Caco-2 (cell line): ENCODE measurements around the gene EFCAB12. TPM values are rescaled to one million over a fixed set of nuclear protein-coding genes. Genes with fewer than 3 reads are reported as not detected.
"Not testable (repeated sequence)": the region's sequence is repeated elsewhere in the genome, so short reads cannot be mapped to it uniquely, and the experiment has no call there.

Experiments used
- BruUV-seq: library from RNA; stranded (reverse); fragments of 400-500 nt; replicated peaks from 2 replicates; lab custom pipeline; 2021; lab: Mats Ljungman, UMichigan
- CTCF ChIA-PET: fragments of 300-600 bp; sonication (Branson Sonifier 250); formaldehyde crosslinking; loops from one replicate; lab custom pipeline; 2022; ENCODE audit warnings: antibody characterized with exemption; lab: Charles Lee
- POLR2A ChIA-PET: fragments of 300-600 bp; sonication (Branson Sonifier 250); formaldehyde crosslinking; loops from one replicate; lab custom pipeline; 2022; ENCODE audit warnings: antibody characterized with exemption; lab: Charles Lee
- DNase-seq, 2 experiments: peaks; one replicate each; pipeline versions ENCODE4 v3.0.0 to v3.0.0-alpha.2; 2020 to 2022
- H3K27me3 ChIP-seq: replicated peaks from 2 replicates; pipeline ENCODE4 v1.6.0; 2011; ENCODE audit warnings: low read length; ENCODE audit not compliant: control insufficient read depth, insufficient read depth
- H3K36me3 ChIP-seq: 2 replicates; pipeline ENCODE4 v1.5.1; 2011; ENCODE audit warnings: low read length; ENCODE audit not compliant: control insufficient read depth, insufficient read depth
- H3K4me1 ChIP-seq: fragments of 250-450 bp; sonication (Bioruptor Pico); 2 replicates; pipeline ENCODE4 v1.5.1; 2020; ENCODE audit warnings: mild to moderate bottlenecking
- H3K4me3 ChIP-seq: 2 replicates; pipeline ENCODE4 v1.5.1; 2011; ENCODE audit warnings: low read depth, mild to moderate bottlenecking, control low read depth, low read length
- H3K9me3 ChIP-seq: fragments of 250-450 bp; sonication (Bioruptor Pico); 2 replicates; pipeline ENCODE4 v1.5.1; 2020; ENCODE audit warnings: mild to moderate bottlenecking, moderate library complexity
- H3K27ac Mint-ChIP-seq: one replicate; pipeline ENCODE4 v1.8.0; 2022; ENCODE audit warnings: mixed read lengths; ENCODE audit not compliant: unreplicated experiment
- H3K27me3 Mint-ChIP-seq: one replicate; pipeline ENCODE4 v1.8.0; 2022; ENCODE audit warnings: mixed read lengths; ENCODE audit not compliant: insufficient read depth, unreplicated experiment
- H3K36me3 Mint-ChIP-seq: one replicate; pipeline ENCODE4 v1.8.0; 2022; ENCODE audit warnings: mild to moderate bottlenecking, mixed read lengths; ENCODE audit not compliant: insufficient read depth, unreplicated experiment
- H3K4me1 Mint-ChIP-seq: one replicate; pipeline ENCODE4 v1.8.0; 2022; ENCODE audit warnings: low read depth, mixed read lengths; ENCODE audit not compliant: unreplicated experiment
- H3K4me3 Mint-ChIP-seq: one replicate; pipeline ENCODE4 v1.8.0; 2022; ENCODE audit warnings: mild to moderate bottlenecking, moderate library complexity, mixed read lengths; ENCODE audit not compliant: unreplicated experiment
- H3K9me3 Mint-ChIP-seq: one replicate; pipeline ENCODE4 v1.8.0; 2022; ENCODE audit warnings: mixed read lengths; ENCODE audit not compliant: unreplicated experiment
- intact Hi-C: fragments of 100-400 bp; cut with micrococcal nuclease; formaldehyde crosslinking; loops from one replicate; pipeline ENCODE4 v1.10.0; 2022; ENCODE audit not compliant: unreplicated experiment
- total RNA-seq: library from RNA; stranded (reverse); gene quantifications from 2 replicates; pipeline ENCODE4 v1.2.3, GENCODE V29; 2022
- TF ChIP-seq, protein P1 (sequence below), 2 experiments: fragments of 200-600 bp in 1 of 2; IDR thresholded peaks; 1 replicate in 1 of 2; 2 replicates in 1 of 2; pipeline versions ENCODE4 v1.5.1 to v1.8.0; 2011 to 2022; ENCODE audit warnings: antibody characterized with exemption in 1 of 2, control low read depth in 1 of 2, inconsistent platforms in 1 of 2, low read depth in 1 of 2, low read length in 1 of 2, mild to moderate bottlenecking in 1 of 2, moderate library complexity in 1 of 2; ENCODE audit not compliant: insufficient read depth in 1 of 2, severe bottlenecking in 1 of 2, unreplicated experiment in 1 of 2

Gene EFCAB12
- total RNA-seq, 1 experiment from 2014 or later = 0.14 TPM

DNA sequence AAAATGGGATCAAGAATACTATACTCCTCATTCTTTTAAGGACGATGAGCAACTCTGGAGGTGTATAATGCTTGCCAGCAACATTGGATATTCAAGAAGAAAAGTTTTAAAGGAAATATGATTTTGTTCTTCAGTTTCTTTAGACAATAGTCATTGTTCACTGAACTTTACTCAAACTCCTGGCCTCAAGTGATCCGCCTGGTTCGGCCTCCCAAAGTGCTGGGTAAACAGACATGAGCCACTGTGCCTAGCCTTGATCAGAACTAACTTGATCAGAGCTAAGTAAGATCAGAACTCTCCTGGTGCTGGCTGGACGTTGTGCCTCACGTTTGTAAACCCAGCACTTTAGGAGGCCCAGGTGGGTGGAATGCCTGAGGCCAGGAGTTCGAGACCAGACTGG is 12.6 kb downstream of the EFCAB12 start:
- intact Hi-C loops = no loop called here
- Histone ChIP-seq H3K4me3 (no peak overlapping the region), H3K4me1 (peaks cover 19% of the 10 kb centered on the region), H3K36me3 (no peaks in the 10 kb centered on the region), H3K27me3 (no peaks in the 10 kb centered on the region), H3K9me3 (no peaks in the 10 kb centered on the region)
- ChIA-PET CTCF (no interaction called here), POLR2A (no interaction called here)
- TF ChIP-seq, protein P1, sequence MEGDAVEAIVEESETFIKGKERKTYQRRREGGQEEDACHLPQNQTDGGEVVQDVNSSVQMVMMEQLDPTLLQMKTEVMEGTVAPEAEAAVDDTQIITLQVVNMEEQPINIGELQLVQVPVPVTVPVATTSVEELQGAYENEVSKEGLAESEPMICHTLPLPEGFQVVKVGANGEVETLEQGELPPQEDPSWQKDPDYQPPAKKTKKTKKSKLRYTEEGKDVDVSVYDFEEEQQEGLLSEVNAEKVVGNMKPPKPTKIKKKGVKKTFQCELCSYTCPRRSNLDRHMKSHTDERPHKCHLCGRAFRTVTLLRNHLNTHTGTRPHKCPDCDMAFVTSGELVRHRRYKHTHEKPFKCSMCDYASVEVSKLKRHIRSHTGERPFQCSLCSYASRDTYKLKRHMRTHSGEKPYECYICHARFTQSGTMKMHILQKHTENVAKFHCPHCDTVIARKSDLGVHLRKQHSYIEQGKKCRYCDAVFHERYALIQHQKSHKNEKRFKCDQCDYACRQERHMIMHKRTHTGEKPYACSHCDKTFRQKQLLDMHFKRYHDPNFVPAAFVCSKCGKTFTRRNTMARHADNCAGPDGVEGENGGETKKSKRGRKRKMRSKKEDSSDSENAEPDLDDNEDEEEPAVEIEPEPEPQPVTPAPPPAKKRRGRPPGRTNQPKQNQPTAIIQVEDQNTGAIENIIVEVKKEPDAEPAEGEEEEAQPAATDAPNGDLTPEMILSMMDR (IDR thresholded peaks at IDR 0.05; ENCODE audit: insufficient read depth in 1 of 2, low read depth in 1 of 2, low read length in 1 of 2, severe bottlenecking in 1 of 2, unreplicated experiment in 1 of 2) = no peak
- H3K27me3 Mint-ChIP-seq = no peaks in the 10 kb centered on the region
- H3K4me1 Mint-ChIP-seq = peaks cover 19% of the 10 kb centered on the region
- BruUV-seq = no TSS peak
- H3K9me3 Mint-ChIP-seq = no peaks in the 10 kb centered on the region
- H3K27ac Mint-ChIP-seq = no peak overlapping the region
- H3K36me3 Mint-ChIP-seq = no peaks in the 10 kb centered on the region
- no peak overlapping the region for H3K4me3 Mint-ChIP-seq
- DNase-seq = peak in 1 of 2 experiments; percentile 5

DNA sequence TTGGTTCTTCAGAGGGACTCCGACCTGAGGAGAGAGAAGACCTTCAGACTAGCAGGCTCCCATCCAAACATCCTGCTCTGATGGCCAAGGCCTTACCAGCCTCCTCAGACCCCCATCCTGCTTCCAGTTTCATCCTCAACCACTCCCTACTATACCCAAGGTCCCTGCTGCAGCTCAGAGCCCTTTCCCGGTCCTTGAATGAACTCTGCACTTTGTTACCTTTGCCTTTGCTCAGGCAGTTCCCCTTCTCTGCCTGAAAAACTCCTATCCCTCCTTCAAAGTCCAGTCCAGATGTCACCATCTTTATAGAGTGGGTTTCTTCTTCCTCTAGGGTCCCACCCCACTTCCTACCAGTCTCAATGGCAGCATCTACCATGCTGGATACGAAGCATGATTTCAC is 13.1 kb downstream of the EFCAB12 start:
- DNase-seq = no peak
- ChIA-PET POLR2A (no interaction called here), CTCF (no interaction called here)
- intact Hi-C loops = no loop called here
- Mint-ChIP-seq H3K27me3 (no peaks in the 10 kb centered on the region), H3K4me3 (no peak overlapping the region), H3K36me3 (no peaks in the 10 kb centered on the region), H3K27ac (no peak overlapping the region), H3K9me3 (no peaks in the 10 kb centered on the region), H3K4me1 (peaks cover 19% of the 10 kb centered on the region)
- Histone ChIP-seq H3K9me3 (no peaks in the 10 kb centered on the region), H3K4me3 (no peak overlapping the region), H3K36me3 (no peaks in the 10 kb centered on the region), H3K4me1 (peaks cover 19% of the 10 kb centered on the region), H3K27me3 (no peaks in the 10 kb centered on the region)
- BruUV-seq = no TSS peak
- TF ChIP-seq, protein P1 (IDR thresholded peaks at IDR 0.05; ENCODE audit: insufficient read depth in 1 of 2, low read depth in 1 of 2, low read length in 1 of 2, severe bottlenecking in 1 of 2, unreplicated experiment in 1 of 2) = no peak

DNA sequence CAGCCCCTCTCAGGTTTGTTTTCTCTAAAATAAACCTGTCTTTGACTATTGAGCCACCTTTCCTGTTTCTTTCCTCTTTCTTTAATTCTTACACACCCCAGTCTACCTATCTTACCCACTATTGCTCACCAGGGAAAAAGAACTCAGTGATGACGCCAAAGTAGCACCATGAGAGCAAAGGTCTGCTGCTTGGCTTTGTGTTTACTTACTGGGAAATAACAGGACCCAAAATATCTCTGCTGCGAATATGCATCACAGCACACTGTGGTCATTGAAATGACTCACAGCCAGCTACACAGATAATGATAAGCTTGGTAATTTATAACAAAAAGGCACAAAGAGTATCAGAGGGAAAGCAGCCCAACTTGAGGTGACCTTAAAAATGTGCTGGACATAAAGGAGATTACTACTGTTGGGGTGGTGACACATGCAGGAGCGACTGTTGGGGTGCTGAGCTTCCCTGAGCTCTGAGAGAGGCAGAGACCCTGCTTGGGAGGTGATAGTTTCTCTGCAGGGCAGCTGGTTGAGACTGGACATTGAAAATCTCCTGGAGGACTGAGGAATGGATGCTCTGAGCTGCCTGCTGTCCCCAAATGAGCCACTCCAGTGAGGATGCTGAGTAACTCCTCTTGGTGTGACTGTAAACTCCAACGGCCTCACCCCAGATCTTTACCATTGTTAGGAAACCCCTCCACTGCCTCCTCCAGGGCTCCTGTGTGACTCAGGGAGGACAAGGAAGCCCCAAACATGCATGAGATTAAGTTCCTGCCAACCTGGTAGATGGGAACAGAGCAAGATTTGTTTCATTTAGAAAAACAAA is 14.5 kb downstream of the EFCAB12 start:
- H3K9me3 Mint-ChIP-seq = no peaks in the 10 kb centered on the region
- H3K27ac Mint-ChIP-seq = peak overlapping the region; percentile 23
- H3K4me3 Mint-ChIP-seq = no peak overlapping the region
- BruUV-seq = no TSS peak
- Histone ChIP-seq H3K9me3 (no peaks in the 10 kb centered on the region), H3K27me3 (no peaks in the 10 kb centered on the region), H3K36me3 (no peaks in the 10 kb centered on the region), H3K4me1 (peaks cover 19% of the 10 kb centered on the region), H3K4me3 (no peak overlapping the region)
- POLR2A ChIA-PET = no interaction called here
- no peaks in the 10 kb centered on the region for H3K36me3 Mint-ChIP-seq
- peak in 1 of 2 experiments; percentile 35 for DNase-seq
- TF ChIP-seq, protein P1 (IDR thresholded peaks at IDR 0.05; ENCODE audit: insufficient read depth in 1 of 2, low read depth in 1 of 2, low read length in 1 of 2, severe bottlenecking in 1 of 2, unreplicated experiment in 1 of 2) = no peak
- peaks cover 17% of the 10 kb centered on the region for H3K4me1 Mint-ChIP-seq
- intact Hi-C loops = no loop called here
- no peaks in the 10 kb centered on the region for H3K27me3 Mint-ChIP-seq
- CTCF ChIA-PET = interaction anchor here (1.6 kb wide), 1 partner anchor 30 kb away, joined by 4 read pairs; no protein-coding TSS in a partner anchor

DNA sequence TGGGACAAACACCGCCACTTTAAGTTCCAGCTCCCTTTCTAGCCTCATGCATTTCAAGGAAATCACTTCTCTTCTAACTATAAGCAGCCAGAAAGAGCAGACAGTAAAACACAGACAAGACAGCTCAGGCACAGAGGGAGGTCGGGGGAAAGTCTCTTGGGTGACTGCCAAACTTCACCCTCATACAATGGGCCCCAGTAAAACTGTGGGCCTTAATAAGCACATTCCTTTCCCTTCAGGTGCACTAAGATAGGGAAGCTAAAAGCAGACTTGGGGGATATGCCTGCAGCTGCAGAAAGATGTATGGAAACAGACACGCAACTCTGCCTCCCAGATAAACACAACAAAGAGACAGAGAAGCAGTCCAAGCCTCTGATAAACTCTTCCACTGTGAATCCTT is 15.2 kb downstream of the EFCAB12 start:
- intact Hi-C loops, BruUV-seq, H3K9me3 Mint-ChIP-seq, H3K27me3 Mint-ChIP-seq, H3K4me3 ChIP-seq, H3K36me3 ChIP-seq, H3K36me3 Mint-ChIP-seq, H3K27me3 ChIP-seq, H3K9me3 ChIP-seq, H3K4me3 Mint-ChIP-seq, POLR2A ChIA-PET: not testable (repeated sequence)
- Mint-ChIP-seq H3K4me1 (peaks cover 11% of the 10 kb centered on the region), H3K27ac (peak overlapping the region; percentile 23)
- CTCF ChIA-PET = interaction anchor here (0.7 to 1.6 kb wide), 2 partner anchors 30 to 215 kb away, joined by 3 to 4 read pairs; no protein-coding TSS in a partner anchor
- peak in 1 of 2 experiments; percentile 3 for DNase-seq
- H3K4me1 ChIP-seq = peaks cover 18% of the 10 kb centered on the region
